ENCODE data around the gene POLE3.
"Not testable (repeated sequence)": the region's sequence is repeated elsewhere in the genome, so short reads cannot be mapped to it uniquely, and the experiment has no call there.

POLE3 gene

GRCh38 chr9:113406353-113406752, 4.1 kb downstream of the POLE3 start:
- FAIRE-seq; DNase-seq (ENCODE audit: low spot score): not testable (repeated sequence)

- no peak for FAIRE-seq
- no peak for DNase-seq (ENCODE audit: low spot score)
Observed at GRCh38 chr9:113403646-113404045, 6.8 kb downstream of the POLE3 start.

GRCh38 chr9:113401027-113401792, 9.3 kb downstream of the POLE3 start, which contains the start of gene ALAD:
ALAD (minus strand) TSS chr9:113401284; CDS start chr9:113393559, 7,725 bp downstream.
- peak; percentile 98 for DNase-seq (ENCODE audit: low spot score)
- FAIRE-seq: peak; percentile 73

GRCh38 chr9:113399646-113400200, 10.8 kb downstream of the POLE3 start:
- FAIRE-seq (no peak), DNase-seq (ENCODE audit: low spot score) (no peak)

- no peak for DNase-seq (ENCODE audit: low spot score)
- FAIRE-seq: no peak
Observed at GRCh38 chr9:113398796-113399195, 11.7 kb downstream of the POLE3 start.

GRCh38 chr9:113397203-113397631, 13.3 kb downstream of the POLE3 start:
- DNase-seq (ENCODE audit: low spot score) (no peak), FAIRE-seq (no peak)

GRCh38 chr9:113395000-113395861, 15.2 kb downstream of the POLE3 start:
- FAIRE-seq: no peak
- no peak for DNase-seq (ENCODE audit: low spot score)

DNA sequence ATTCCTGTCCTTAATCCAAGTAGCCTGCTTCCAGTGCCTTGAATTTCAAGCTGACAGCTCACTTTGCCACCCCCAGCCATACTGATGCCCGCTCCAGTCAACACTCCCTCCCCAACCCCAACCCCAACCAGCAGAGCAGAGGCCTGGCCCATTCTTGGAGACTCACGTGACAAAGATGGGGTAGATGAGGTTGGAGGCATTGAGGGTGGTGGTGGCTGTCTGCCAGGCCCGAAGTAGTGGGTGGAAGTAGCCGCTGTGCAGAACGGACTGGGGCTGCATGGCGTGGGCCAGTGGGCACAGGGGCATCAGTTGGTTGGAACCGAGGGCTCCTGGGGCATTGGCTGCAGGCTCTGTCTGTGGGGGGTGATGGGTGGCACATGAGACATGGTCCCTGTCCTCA, 17.2 kb downstream of the POLE3 start:
- DNase-seq (ENCODE audit: low spot score) (no peak), FAIRE-seq (no peak)

DNA sequence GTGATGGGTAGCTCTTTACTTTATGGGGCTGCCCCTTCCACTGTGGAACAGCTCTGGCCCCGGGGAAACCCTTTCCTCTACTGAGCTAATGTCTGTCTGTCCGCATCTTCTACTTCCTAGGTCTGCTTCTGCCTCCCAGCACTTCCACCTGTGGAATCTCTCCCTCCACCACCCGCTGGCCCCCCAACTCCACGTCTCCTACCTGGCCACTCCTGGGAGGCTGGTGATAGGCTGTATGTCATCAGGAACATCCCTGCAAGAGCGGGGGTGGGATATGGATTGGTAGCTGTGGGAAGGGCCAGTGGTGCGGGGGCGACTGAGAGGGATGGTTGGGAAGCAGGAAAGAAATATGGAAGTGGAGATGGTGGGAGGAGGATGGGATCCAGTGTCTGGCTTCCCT, 18.6 kb downstream of the POLE3 start:
- DNase-seq (ENCODE audit: low spot score): no peak
- no peak for FAIRE-seq

DNA sequence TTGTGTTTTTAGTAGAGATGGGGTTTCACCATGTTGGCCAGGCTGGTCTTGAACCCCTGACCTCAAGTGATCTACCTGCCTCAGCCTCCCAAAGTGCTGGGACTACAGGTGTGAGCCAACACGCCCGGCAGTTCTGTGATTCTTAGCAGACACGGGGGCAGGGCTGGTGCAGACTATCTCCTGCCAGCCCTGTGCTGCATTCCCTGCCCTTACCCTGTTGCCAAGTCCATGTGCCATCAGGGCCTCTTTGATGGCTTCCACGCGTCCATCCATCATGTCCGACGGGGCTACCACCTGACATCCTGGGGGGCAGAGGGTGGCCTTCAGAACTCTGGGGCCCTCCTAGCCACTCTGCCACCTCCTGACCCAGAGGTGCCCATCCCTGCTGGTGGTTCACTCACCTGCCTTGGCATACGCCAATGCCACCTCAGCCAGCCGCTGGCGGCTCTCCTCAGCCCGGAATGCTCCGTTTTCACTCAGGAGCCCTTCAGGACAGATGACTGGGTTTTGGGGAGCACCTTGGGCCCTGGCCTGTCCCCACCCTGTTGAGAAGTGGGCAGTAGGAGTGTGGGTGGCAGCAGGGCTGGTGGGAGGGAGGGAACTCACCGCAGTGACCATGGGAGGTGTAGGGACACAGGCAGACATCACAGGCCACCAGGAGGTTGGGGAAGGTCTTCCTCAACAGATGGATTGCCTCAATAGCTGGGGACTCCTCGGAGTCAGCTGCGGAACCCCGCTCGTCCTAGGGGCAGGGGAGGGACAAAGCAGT, 20.1 kb downstream of the POLE3 start:
- no peak for DNase-seq (ENCODE audit: low spot score)
- FAIRE-seq: no peak

DNA sequence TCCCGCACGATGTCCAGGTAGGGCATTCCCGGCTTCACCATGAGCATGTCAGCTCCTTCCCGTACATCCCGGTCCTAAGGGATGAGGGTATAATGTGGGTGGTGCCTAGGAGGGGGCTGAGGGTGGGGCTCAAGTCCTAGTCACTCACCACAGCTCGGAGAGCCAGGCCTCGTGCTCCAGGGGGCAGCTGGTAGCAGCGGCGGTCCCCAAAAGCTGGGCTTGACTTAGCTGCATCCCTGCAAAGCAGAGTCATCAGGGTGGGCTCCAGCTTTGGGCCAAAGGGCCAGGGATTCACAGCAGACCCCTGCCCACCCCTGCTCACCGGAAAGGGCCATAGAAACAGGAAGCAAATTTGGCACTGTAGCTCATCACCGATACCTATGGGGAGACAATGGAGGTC, 21.0 kb downstream of the POLE3 start:
- DNase-seq (ENCODE audit: low spot score): no peak
- FAIRE-seq: no peak

DNA sequence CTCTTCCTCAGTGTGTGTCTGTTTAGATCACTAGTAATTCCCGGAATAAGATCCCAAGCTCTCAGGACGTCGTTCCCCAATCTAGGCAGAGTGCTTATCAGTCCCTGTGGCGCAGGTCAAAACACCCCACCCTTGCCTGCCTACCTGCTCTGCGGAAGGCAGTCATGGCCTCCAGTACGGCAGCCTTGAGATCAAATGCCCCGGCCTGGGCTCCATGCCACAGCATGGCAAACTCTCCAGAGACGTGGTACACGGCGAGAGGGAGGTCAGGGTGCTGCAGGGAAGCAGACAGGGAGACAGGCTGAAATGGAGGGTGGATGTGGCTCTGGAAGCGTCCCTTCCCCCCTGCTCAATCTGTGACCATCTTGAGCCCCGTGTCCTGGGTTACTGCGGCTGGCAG, 21.6 kb downstream of the POLE3 start:
- DNase-seq (ENCODE audit: low spot score): no peak
- no peak for FAIRE-seq

DNA sequence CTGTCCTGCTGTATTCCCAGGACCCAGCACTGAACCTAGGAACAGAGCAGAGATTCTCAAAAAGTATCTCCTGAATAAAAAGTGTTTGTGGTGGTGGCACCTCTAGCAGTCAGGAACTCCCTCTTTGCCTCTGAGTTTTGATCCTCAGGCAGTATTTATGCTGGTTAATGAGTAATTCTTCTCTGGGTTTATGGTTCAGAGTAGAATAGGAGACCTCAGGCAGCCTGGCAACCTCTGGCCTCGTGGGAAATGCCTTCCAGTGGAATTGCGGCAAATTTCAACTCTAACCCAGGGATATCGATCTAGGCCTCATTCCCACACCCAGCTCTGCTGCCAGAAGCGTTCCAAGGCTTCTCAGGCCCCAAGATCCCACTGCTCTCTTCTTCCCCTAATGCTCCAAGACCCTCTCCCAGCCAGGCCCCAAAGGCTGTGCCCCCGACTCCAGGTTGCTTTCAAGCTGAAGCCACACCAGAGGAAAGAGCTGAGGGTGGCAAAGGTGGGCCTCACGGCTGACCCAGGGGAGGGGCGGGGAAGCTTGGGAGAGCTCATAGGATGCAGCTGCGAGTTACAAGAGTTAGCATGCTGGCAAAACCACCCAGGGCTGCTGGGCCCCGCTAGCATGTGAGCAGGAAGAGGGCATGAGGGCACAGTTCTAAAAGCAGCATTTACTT, 22.8 kb downstream of the POLE3 start:
- no peak for DNase-seq (ENCODE audit: low spot score)
- FAIRE-seq: no peak

DNA sequence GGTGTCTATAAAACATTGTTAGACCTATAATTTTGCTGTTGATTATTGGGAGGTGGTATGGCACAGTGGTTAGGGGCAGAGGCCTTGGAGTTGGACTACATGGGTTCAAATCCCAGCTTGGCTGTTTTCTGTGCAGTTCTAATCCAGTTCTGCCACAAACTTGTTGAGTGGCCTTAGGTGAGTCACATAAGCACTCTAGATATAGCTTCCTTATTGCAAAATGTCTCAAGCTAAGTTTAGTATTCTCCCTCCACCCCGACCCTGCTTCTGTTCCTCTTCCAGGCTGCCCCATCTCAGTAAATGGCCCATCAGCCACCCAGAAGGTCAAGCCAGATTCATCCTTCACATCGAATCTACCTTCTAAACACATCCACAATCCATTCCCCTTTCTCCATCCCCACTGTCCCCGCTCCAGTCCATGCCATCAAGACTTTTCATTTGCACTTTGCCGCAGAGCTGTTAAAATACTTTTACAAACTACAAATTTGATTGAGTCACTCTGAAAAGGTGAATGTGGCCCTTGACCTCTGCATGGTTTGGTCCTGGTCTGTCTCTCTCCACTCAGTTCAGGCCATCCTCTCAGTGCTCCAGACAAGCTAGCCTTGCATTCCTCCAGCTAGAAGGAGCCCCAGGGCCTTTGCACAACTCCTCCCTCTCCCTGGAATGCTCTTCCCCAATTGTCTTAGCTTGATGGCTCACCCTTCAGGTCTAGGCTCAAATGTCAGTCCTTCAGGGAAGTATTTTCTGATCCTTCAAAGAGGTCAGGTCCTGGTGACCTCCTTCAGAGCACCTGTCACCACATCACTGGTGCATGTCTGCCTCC, 23.7 kb downstream of the POLE3 start:
- FAIRE-seq (no peak), DNase-seq (ENCODE audit: low spot score) (no peak)

DNA sequence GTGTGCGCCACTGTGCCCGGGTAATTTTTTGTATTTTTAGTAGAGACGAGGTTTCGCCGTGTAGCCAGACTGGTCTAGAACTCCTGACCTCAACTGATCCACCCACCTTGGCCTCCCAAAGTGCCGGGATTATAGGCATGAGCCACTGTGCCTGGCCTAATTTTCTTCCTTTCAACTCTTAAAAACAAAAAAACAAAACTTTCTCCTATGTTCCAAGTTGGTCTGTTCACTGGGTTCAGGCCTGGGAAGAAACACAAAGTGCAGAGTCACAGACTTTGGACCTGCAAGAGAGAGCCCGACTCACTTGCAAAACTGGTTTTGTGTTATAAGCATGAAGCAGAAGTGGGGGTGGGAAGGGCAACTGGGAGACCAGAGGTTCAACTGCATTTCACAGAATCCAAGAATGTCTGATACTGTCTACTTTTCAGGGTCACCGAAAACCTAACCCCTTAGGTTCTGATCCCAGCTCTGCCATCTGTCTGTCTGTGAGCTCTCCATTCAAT, 28.5 kb downstream of the POLE3 start:
- DNase-seq (ENCODE audit: low spot score) (no peak), FAIRE-seq (no peak)

GRCh38 chr9:113381441-113381840, 29.0 kb downstream of the POLE3 start:
- DNase-seq (ENCODE audit: low spot score); FAIRE-seq: not testable (repeated sequence)

DNA sequence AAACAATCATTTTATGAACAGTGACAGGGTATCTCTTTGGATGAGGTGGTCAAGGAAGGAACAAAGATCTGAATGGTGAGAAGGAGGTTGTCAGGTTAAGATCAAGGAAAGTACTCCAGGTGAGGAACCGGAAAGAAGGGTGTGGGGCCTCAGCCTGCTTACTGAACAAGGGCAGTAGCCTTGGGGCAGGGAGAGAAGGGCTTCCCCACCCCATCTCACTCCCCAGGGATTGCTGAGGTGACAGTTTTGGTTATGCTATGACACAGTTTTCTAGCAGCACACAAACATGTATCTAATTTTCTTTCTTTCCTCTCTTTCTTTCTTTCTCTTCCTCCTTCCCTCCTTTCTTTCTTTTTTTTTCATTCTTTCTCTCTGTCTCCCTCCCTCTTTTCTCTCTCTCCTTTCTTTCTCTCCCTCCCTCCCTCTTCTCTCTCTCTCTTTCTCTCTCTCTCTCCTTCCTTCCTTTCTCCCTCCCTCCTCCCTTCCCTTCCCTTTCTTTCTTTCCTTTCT, 29.6 kb downstream of the POLE3 start:
- FAIRE-seq (no peak), DNase-seq (ENCODE audit: low spot score) (no peak)

GRCh38 chr9:113379829-113380210, 30.7 kb downstream of the POLE3 start:
- FAIRE-seq; DNase-seq (ENCODE audit: low spot score): not testable (repeated sequence)

GRCh38 chr9:113379094-113379828, 31.2 kb downstream of the POLE3 start:
- DNase-seq (ENCODE audit: low spot score); FAIRE-seq: not testable (repeated sequence)
